Neural progenitor cell (in vitro differentiated cells): ENCODE measurements around the gene RPS3A. TPM values are rescaled to one million over a fixed set of nuclear protein-coding genes. Genes with fewer than 3 reads are reported as not detected.

Experiments
- DNase-seq: peaks from one replicate; pipeline ENCODE4 v3.0.0-alpha.2; 2016; ENCODE audit warnings: low spot score
- H2AFZ ChIP-seq: fragments of 200-600 bp; sonication (generic); replicated peaks from 2 replicates; pipeline ENCODE4 v1.6.1; 2016; ENCODE audit warnings: antibody characterized with exemption
- H3F3A ChIP-seq: fragments of 200-600 bp; sonication (generic); 2 replicates; pipeline ENCODE4 v1.6.1; 2016; ENCODE audit warnings: antibody characterized with exemption, low read depth
- H3K27ac ChIP-seq: fragments of 200-600 bp; sonication (generic); 2 replicates; pipeline ENCODE4 v1.5.1; 2016; ENCODE audit warnings: mild to moderate bottlenecking
- H3K27me3 ChIP-seq: fragments of 200-600 bp; sonication (generic); 2 replicates; pipeline ENCODE4 v1.6.1; 2016; ENCODE audit warnings: mild to moderate bottlenecking, moderate library complexity
- H3K36me3 ChIP-seq: fragments of 200-600 bp; sonication (generic); 2 replicates; pipeline ENCODE4 v1.5.1; 2016
- H3K4me1 ChIP-seq: fragments of 200-600 bp; sonication (generic); 2 replicates; pipeline ENCODE4 v1.6.1; 2016; ENCODE audit warnings: mixed run types
- H3K4me2 ChIP-seq: fragments of 200-600 bp; sonication (generic); 2 replicates; pipeline ENCODE4 v1.6.1; 2016
- H3K4me3 ChIP-seq: fragments of 200-600 bp; sonication (generic); 2 replicates; pipeline ENCODE4 v1.5.1; 2016
- H3K79me2 ChIP-seq: fragments of 200-600 bp; sonication (generic); 2 replicates; pipeline ENCODE4 v1.6.1; 2016; ENCODE audit warnings: low read depth
- H3K9ac ChIP-seq: fragments of 200-600 bp; sonication (generic); 2 replicates; pipeline ENCODE4 v1.6.1; 2016
- H3K9me3 ChIP-seq: fragments of 200-600 bp; sonication (generic); 2 replicates; pipeline ENCODE4 v1.5.1; 2016; ENCODE audit warnings: low read depth
- H4K20me1 ChIP-seq: fragments of 200-600 bp; sonication (generic); 2 replicates; pipeline ENCODE4 v1.6.1; 2016; ENCODE audit warnings: low read depth
- H3K27ac Mint-ChIP-seq: 3 replicates; pipeline ENCODE4 v1.8.0; 2021; ENCODE audit warnings: mixed read lengths
- H3K27me3 Mint-ChIP-seq: 2 replicates; pipeline ENCODE4 v1.8.0; 2022; ENCODE audit warnings: low read depth, mild to moderate bottlenecking, inconsistent platforms, moderate library complexity, mixed read lengths; ENCODE audit not compliant: insufficient read depth
- H3K36me3 Mint-ChIP-seq: 3 replicates; pipeline ENCODE4 v1.8.0; 2021; ENCODE audit warnings: mixed read lengths
- H3K4me1 Mint-ChIP-seq: 3 replicates; pipeline ENCODE4 v1.8.0; 2021; ENCODE audit warnings: mixed read lengths
- H3K4me3 Mint-ChIP-seq: 3 replicates; pipeline ENCODE4 v1.8.0; 2021; ENCODE audit warnings: mild to moderate bottlenecking, moderate library complexity, mixed read lengths
- H3K9me3 Mint-ChIP-seq: 3 replicates; pipeline ENCODE4 v1.8.0; 2020; ENCODE audit warnings: mixed read lengths
- EZH2 ChIP-seq: fragments of 200-600 bp; sonication (generic); IDR thresholded peaks from 2 replicates; pipeline ENCODE4 v1.6.1; 2017; ENCODE audit warnings: antibody characterized with exemption, mild to moderate bottlenecking, moderate library complexity
- EZH2phosphoT487 ChIP-seq: fragments of 200-600 bp; sonication (generic); IDR thresholded peaks from 2 replicates; pipeline ENCODE4 v1.6.1; 2017; ENCODE audit warnings: antibody characterized with exemption
- total RNA-seq: library from RNA; depleted of rRNA; stranded (reverse); fragments of >200 nt; gene quantifications from 2 replicates; pipeline ENCODE4 v1.2.3, GENCODE V29; 2015; ENCODE audit warnings: low replicate concordance
- TF ChIP-seq, protein P1 (sequence below): fragments of 200-600 bp; sonication (generic); IDR thresholded peaks from 2 replicates; pipeline ENCODE4 v1.5.1; 2017; ENCODE audit warnings: antibody characterized with exemption, mild to moderate bottlenecking

Gene RPS3A
- total RNA-seq, 1 donor from 2014 or later: 9,356 TPM

DNA sequence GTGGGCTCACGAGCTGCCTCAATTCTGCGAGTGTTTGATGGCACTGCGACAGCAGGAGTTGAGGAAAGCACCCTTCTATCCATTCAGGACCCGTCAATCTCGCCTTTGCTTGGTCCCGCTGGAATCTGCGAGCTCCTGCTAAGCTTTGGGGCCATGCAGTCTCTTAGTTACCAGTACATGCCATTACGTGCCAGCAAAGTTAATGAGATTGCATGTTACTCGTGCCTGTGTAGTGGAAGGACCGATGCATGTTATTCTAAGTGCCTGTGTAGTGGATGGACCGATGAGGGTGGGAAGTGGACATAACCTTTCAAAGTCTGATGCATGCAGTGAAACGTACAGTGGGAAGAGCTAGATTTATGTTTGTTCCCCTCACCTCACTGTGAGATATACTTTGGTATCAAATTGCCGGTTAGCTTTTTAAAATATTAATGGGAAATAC, 569 bp downstream of the RPS3A start:
- Histone ChIP-seq H4K20me1 (peaks cover 46% of the 10 kb centered on the region), H3K4me1 (peaks cover 10% of the 10 kb centered on the region), H2AFZ (peak overlapping the region; percentile 79), H3K79me2 (peaks cover 42% of the 10 kb centered on the region), H3K27ac (peak overlapping the region; percentile 89), H3K36me3 (peaks cover 17% of the 10 kb centered on the region), H3K27me3 (no peaks in the 10 kb centered on the region), H3K4me2 (peak overlapping the region; percentile 100), H3F3A (peaks cover 46% of the 10 kb centered on the region), H3K4me3 (peak overlapping the region; percentile 86), H3K9ac (peak overlapping the region; percentile 98), H3K9me3 (no peaks in the 10 kb centered on the region)
- TF ChIP-seq EZH2phosphoT487: no peak
- TF ChIP-seq EZH2: no peak
- TF ChIP-seq, protein P1, sequence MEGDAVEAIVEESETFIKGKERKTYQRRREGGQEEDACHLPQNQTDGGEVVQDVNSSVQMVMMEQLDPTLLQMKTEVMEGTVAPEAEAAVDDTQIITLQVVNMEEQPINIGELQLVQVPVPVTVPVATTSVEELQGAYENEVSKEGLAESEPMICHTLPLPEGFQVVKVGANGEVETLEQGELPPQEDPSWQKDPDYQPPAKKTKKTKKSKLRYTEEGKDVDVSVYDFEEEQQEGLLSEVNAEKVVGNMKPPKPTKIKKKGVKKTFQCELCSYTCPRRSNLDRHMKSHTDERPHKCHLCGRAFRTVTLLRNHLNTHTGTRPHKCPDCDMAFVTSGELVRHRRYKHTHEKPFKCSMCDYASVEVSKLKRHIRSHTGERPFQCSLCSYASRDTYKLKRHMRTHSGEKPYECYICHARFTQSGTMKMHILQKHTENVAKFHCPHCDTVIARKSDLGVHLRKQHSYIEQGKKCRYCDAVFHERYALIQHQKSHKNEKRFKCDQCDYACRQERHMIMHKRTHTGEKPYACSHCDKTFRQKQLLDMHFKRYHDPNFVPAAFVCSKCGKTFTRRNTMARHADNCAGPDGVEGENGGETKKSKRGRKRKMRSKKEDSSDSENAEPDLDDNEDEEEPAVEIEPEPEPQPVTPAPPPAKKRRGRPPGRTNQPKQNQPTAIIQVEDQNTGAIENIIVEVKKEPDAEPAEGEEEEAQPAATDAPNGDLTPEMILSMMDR: no peak
- peaks cover 20% of the 10 kb centered on the region for H3K4me1 Mint-ChIP-seq
- peaks cover 28% of the 10 kb centered on the region for H3K36me3 Mint-ChIP-seq
- peak overlapping the region; percentile 99 for H3K27ac Mint-ChIP-seq
- peaks cover 5% of the 10 kb centered on the region for H3K27me3 Mint-ChIP-seq
- H3K9me3 Mint-ChIP-seq: peaks cover 2% of the 10 kb centered on the region
- peak overlapping the region; percentile 94 for H3K4me3 Mint-ChIP-seq
- DNase-seq: no peak

DNA sequence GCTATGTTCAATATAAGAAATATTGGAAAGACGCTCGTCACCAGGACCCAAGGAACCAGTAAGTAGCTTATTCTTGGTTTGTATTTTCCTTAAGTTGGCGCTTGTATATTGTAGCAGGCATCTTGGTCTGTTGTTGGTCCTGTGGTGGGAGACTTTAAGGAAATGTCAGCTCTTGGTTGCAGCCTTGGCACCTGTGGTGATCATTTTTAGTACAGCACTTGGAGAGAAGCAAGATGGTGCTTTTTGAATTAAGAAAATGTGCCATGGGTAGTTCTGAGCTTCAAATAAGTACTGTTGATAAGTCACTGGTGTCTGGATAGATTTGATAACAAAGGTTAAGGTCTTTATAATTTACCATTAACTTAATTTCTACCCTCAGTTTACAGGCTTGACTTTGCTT, 1.1 kb downstream of the RPS3A start:
- Histone ChIP-seq H3K79me2 (peaks cover 42% of the 10 kb centered on the region), H4K20me1 (peaks cover 50% of the 10 kb centered on the region), H3K27ac (no peak overlapping the region)

DNA sequence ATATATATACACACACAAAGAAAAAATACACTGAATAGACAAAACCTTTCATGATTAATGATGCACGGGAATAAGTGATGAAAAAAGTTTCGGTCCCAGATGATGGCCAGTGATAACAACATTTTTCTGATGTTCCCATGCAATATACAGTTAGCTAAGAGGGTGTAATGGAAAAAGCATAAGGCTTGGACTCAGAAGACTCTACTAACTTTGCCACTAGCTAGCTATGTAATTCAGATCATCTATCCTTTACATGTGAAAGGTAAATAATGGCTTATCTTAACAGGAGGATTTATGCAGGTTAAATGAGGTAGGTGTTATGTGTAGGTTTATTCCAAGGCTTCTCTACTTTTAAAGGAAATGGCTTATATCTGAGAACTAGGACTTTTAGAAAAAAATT, 4.3 kb downstream of the RPS3A start:
- Mint-ChIP-seq H3K9me3 (peaks cover 2% of the 10 kb centered on the region), H3K4me1 (peaks cover 20% of the 10 kb centered on the region), H3K27ac (no peak overlapping the region), H3K36me3 (peaks cover 46% of the 10 kb centered on the region), H3K27me3 (peaks cover 5% of the 10 kb centered on the region), H3K4me3 (no peak overlapping the region)
- no peak overlapping the region for H3K27ac ChIP-seq
- peaks cover 17% of the 10 kb centered on the region for H3K36me3 ChIP-seq
- no peak overlapping the region for H3K4me3 ChIP-seq
- H3K27me3 ChIP-seq: no peaks in the 10 kb centered on the region
- no peak overlapping the region for H2AFZ ChIP-seq
- H3K9ac ChIP-seq: no peak overlapping the region
- H3F3A ChIP-seq: peaks cover 73% of the 10 kb centered on the region
- no peaks in the 10 kb centered on the region for H3K9me3 ChIP-seq
- no peak for DNase-seq
- peaks cover 10% of the 10 kb centered on the region for H3K4me1 ChIP-seq
- H4K20me1 ChIP-seq: peaks cover 51% of the 10 kb centered on the region
- no peak overlapping the region for H3K4me2 ChIP-seq
- TF ChIP-seq, protein P1: no peak
- TF ChIP-seq EZH2phosphoT487: no peak
- TF ChIP-seq EZH2: no peak
- H3K79me2 ChIP-seq: peaks cover 42% of the 10 kb centered on the region

More for the DNA sequence above, 1.1 kb downstream of the RPS3A start:
- H2AFZ ChIP-seq: no peak overlapping the region
- no peak for TF ChIP-seq EZH2phosphoT487
- TF ChIP-seq, protein P1: no peak
- no peak for TF ChIP-seq EZH2
- Mint-ChIP-seq H3K9me3 (peaks cover 2% of the 10 kb centered on the region), H3K27me3 (peaks cover 5% of the 10 kb centered on the region), H3K36me3 (peaks cover 28% of the 10 kb centered on the region), H3K27ac (peak overlapping the region; percentile 99), H3K4me1 (peaks cover 20% of the 10 kb centered on the region), H3K4me3 (peak overlapping the region; percentile 94)
- H3K27me3 ChIP-seq: no peaks in the 10 kb centered on the region
- H3F3A ChIP-seq: peaks cover 51% of the 10 kb centered on the region
- H3K9ac ChIP-seq: peak overlapping the region; percentile 98
- peaks cover 10% of the 10 kb centered on the region for H3K4me1 ChIP-seq
- peak overlapping the region; percentile 86 for H3K4me3 ChIP-seq
- peaks cover 17% of the 10 kb centered on the region for H3K36me3 ChIP-seq
- H3K9me3 ChIP-seq: no peaks in the 10 kb centered on the region
- no peak for DNase-seq
- H3K4me2 ChIP-seq: peak overlapping the region; percentile 100
